HEK293 (cell line): ENCODE measurements around the gene SLC35D3.

Source experiments
- CTCF ChIP-seq: fragments of 450-650 bp; formaldehyde crosslinking; IDR thresholded peaks from 2 replicates; pipeline ENCODE4 v1.5.1; 2016; ENCODE audit warnings: missing biosample characterization, missing genetic modification characterization
- YY1 ChIP-seq: fragments of 450-650 bp; formaldehyde crosslinking; IDR thresholded peaks from 2 replicates; pipeline ENCODE4 v1.5.1; 2018; ENCODE audit warnings: missing biosample characterization, missing genetic modification characterization
- ZNF433 ChIP-seq: fragments of 450-650 bp; formaldehyde crosslinking; IDR thresholded peaks from 2 replicates; pipeline ENCODE4 v1.5.1; 2016; ENCODE audit warnings: missing biosample characterization, missing genetic modification characterization, low read depth

DNA sequence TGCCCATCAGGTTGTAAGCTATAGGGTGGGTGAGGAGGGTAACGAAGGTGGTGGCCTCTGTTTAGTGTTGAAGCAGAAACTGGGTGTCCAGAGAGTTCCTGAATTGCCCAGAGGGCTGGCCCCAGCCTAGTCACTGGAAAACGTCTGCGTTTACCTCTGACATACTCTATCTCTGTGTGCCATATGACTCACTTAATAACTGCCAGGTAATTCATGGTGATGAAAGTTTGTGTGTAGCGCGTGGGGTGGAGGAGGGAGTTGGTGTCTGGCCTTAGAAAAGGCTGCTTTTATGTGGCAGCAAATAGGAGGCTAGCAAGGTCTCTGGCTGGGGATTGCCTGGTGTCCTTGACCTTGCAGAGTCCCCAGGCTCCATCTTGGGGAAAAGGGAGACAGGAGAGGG lies 47.3 kb downstream of the SLC35D3 start:
- TF ChIP-seq ZNF433 (tag by site-specific recombination) (no peak), YY1 (tag by site-specific recombination) (no peak), CTCF (tag by site-specific recombination) (no peak)
